Measurements from ENCODE around the gene ANKRD29.

The ANKRD29 gene

DNA sequence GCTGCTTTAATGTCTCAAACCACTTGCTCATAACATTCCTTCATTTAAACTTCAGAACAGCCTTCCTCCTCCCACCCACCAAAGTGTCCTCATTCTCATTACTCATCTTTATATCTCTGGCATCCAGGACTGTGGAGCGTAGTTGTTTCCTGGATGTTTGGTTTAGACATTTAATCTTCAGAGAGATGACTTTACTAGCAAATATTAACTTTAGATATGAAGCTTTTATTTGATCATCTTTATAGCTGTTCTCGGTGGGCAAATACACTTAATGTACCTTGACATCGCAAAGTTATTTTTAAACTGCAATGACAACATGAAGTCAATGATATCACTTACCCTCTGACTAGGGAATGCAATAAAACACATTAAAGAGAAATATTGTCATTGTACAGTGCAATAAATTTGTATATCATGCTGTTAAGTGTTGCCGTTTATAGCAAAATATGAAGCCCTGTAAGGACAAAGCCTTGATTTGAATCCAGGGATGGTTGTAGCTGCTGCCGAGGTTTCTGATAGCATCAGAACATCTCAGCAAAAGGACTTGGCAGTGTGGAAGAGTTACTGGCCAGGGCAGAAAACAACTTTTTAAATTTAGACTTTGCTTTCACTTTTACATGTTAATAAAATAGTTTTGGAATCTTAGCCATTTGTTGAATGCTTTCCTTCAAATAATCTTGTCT, 21.9 kb upstream of the ANKRD29 start:
- Histone ChIP-seq H4K20me1 (ENCODE audit: insufficient read depth, low read length) (no peaks in the 10 kb centered on the region), H2AFZ (ENCODE audit: low read length) (no peak overlapping the region), H3K79me2 (ENCODE audit: insufficient read depth, low read length) (no peaks in the 10 kb centered on the region), H3K27ac (ENCODE audit: low read depth, low read length, poor library complexity, severe bottlenecking) (no peak overlapping the region), H3K36me3 (ENCODE audit: insufficient read depth, low read length) (no peaks in the 10 kb centered on the region), H3K27me3 (ENCODE audit: insufficient read depth, low read length) (no peaks in the 10 kb centered on the region), H3F3A (ENCODE audit: insufficient read depth, low read length) (no peaks in the 10 kb centered on the region), H3K9me2 (ENCODE audit: low read depth, low read length) (no peaks in the 10 kb centered on the region), H3K4me2 (ENCODE audit: low read length) (no peak overlapping the region), H3K9me3 (ENCODE audit: low read length) (no peaks in the 10 kb centered on the region), H3K4me3 (ENCODE audit: low read depth, low read length, poor library complexity, severe bottlenecking) (no peak overlapping the region), H3K4me1 (ENCODE audit: insufficient read depth, low read length, severe bottlenecking) (no peaks in the 10 kb centered on the region), H3K9ac (ENCODE audit: low read length) (no peak overlapping the region)
- no peak for TF ChIP-seq EZH2 (IDR thresholded peaks at IDR 0.05; ENCODE audit: borderline replicate concordance, low read length)
- TF ChIP-seq CTCF (IDR thresholded peaks at IDR 0.05; ENCODE audit: low read length), result no peak

- Histone ChIP-seq H3K79me2 (ENCODE audit: insufficient read depth, low read length) (no peaks in the 10 kb centered on the region), H3K27ac (ENCODE audit: low read depth, low read length, poor library complexity, severe bottlenecking) (no peak overlapping the region), H3K9me3 (ENCODE audit: low read length) (no peaks in the 10 kb centered on the region), H3K9ac (ENCODE audit: low read length) (no peak overlapping the region), H3K9me2 (ENCODE audit: low read depth, low read length) (no peaks in the 10 kb centered on the region), H3F3A (ENCODE audit: insufficient read depth, low read length) (no peaks in the 10 kb centered on the region), H3K27me3 (ENCODE audit: insufficient read depth, low read length) (no peaks in the 10 kb centered on the region), H3K4me1 (ENCODE audit: insufficient read depth, low read length, severe bottlenecking) (no peaks in the 10 kb centered on the region), H2AFZ (ENCODE audit: low read length) (no peak overlapping the region), H3K4me3 (ENCODE audit: low read depth, low read length, poor library complexity, severe bottlenecking) (no peak overlapping the region), H3K36me3 (ENCODE audit: insufficient read depth, low read length) (no peaks in the 10 kb centered on the region), H4K20me1 (ENCODE audit: insufficient read depth, low read length) (no peaks in the 10 kb centered on the region), H3K4me2 (ENCODE audit: low read length) (no peak overlapping the region)
- TF ChIP-seq CTCF (IDR thresholded peaks at IDR 0.05; ENCODE audit: low read length), result no peak
- no peak for TF ChIP-seq EZH2 (IDR thresholded peaks at IDR 0.05; ENCODE audit: borderline replicate concordance, low read length)
These were observed 21.0 kb upstream of the ANKRD29 start for GRCh38 chr18:23683671-23684070.

- Histone ChIP-seq H3K9ac (ENCODE audit: low read length) (no peak overlapping the region), H3K9me2 (ENCODE audit: low read depth, low read length) (no peaks in the 10 kb centered on the region), H3K27ac (ENCODE audit: low read depth, low read length, poor library complexity, severe bottlenecking) (no peak overlapping the region), H3K4me2 (ENCODE audit: low read length) (no peak overlapping the region), H3K9me3 (ENCODE audit: low read length) (no peaks in the 10 kb centered on the region), H3K4me3 (ENCODE audit: low read depth, low read length, poor library complexity, severe bottlenecking) (no peak overlapping the region), H2AFZ (ENCODE audit: low read length) (no peak overlapping the region), H4K20me1 (ENCODE audit: insufficient read depth, low read length) (no peaks in the 10 kb centered on the region), H3K79me2 (ENCODE audit: insufficient read depth, low read length) (no peaks in the 10 kb centered on the region), H3K27me3 (ENCODE audit: insufficient read depth, low read length) (no peaks in the 10 kb centered on the region), H3K4me1 (ENCODE audit: insufficient read depth, low read length, severe bottlenecking) (no peaks in the 10 kb centered on the region), H3K36me3 (ENCODE audit: insufficient read depth, low read length) (no peaks in the 10 kb centered on the region), H3F3A (ENCODE audit: insufficient read depth, low read length) (no peaks in the 10 kb centered on the region)
- TF ChIP-seq EZH2 (IDR thresholded peaks at IDR 0.05; ENCODE audit: borderline replicate concordance, low read length), result no peak
- TF ChIP-seq CTCF (IDR thresholded peaks at IDR 0.05; ENCODE audit: low read length), result no peak
These were observed 20.4 kb upstream of the ANKRD29 start for GRCh38 chr18:23683155-23683554.

All from OCI-LY1 (cell line).